ENCODE data around the gene ADAM12.

DNA sequence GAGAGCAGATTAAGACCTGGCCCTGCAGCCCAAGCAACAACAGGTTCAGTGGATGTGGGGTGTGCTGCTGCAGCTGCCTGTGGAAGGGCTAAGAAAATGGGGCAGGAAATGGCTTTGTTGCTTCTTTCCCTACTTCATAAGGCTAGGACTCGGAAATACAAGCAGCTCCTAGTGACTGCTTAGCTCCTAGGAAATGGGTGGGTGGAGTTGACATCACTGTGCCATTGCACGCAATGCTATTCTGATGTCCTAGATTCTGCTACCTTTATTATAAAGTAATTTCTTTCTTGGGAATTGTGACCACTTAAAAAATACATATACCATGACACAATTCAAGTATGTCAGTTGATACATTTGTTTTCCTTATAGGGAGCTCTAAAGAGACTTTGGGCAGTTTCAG lies 336.1 kb downstream of the ADAM12 start:
- TF ChIP-seq, protein P1, sequence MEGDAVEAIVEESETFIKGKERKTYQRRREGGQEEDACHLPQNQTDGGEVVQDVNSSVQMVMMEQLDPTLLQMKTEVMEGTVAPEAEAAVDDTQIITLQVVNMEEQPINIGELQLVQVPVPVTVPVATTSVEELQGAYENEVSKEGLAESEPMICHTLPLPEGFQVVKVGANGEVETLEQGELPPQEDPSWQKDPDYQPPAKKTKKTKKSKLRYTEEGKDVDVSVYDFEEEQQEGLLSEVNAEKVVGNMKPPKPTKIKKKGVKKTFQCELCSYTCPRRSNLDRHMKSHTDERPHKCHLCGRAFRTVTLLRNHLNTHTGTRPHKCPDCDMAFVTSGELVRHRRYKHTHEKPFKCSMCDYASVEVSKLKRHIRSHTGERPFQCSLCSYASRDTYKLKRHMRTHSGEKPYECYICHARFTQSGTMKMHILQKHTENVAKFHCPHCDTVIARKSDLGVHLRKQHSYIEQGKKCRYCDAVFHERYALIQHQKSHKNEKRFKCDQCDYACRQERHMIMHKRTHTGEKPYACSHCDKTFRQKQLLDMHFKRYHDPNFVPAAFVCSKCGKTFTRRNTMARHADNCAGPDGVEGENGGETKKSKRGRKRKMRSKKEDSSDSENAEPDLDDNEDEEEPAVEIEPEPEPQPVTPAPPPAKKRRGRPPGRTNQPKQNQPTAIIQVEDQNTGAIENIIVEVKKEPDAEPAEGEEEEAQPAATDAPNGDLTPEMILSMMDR (IDR thresholded peaks at IDR 0.05), result no peak
- no peak for TF ChIP-seq POLR2A (IDR thresholded peaks at IDR 0.05)

All from adrenal gland (tissue), 5 donors.